Heart left ventricle (tissue), 13 donors: ENCODE results near the gene FAT1.

Experiments used
- POLR2A ChIP-seq, 2 donors: fragments of 450-650 bp; IDR thresholded peaks; one replicate each; pipeline ENCODE4 v1.6.1; 2017; ENCODE audit warnings: antibody characterized with exemption in 2 of 2, mild to moderate bottlenecking in 2 of 2, moderate library complexity in 2 of 2
- TF ChIP-seq, protein P1 (sequence below), 12 donors: fragments of 200-600 bp; sonication (generic) in 4 of 12; IDR thresholded peaks; one replicate each; pipeline versions ENCODE4 v1.5.0 to v1.8.0; 2018 to 2022; ENCODE audit warnings: antibody characterized with exemption in 12 of 12, mild to moderate bottlenecking in 5 of 12
- donor health status: ischemic (EF 13 %, LVEDD 7.1; RV severe dilation, severe dysfunction).
- donor health status: DM: no; HTN: yes; CAD: no.
- donor health status: DM: no; HTN: no; CAD: no.
- donor health status: ischemic (EF 25% LVEDD 6.9; RV normal size, moderate dysfunction).
- donor health status: ischemic (EF 25% LVEDD 5.7; RV mildly dilated, moderate dysfunction).
- donor health status: ischemic (EF 35%, LVEDD 5.7; RV mildly dilated, moderate dysfunction).
- donor health status: nonischemic (EF 11% LVEDD 7.7; RV severe dilation, severe dysfunction).
- donor health status: DM: yes; HTN: yes; CAD: no.
- donor health status: PGD.
- donor health status: ischemic (EF 29% LVEDD 5.4; RV normal size, mild dysfunction).
- donor health status: nonischemic (EF 23%, LVEDD 6.1; RV moderate dilation, normal function).

DNA sequence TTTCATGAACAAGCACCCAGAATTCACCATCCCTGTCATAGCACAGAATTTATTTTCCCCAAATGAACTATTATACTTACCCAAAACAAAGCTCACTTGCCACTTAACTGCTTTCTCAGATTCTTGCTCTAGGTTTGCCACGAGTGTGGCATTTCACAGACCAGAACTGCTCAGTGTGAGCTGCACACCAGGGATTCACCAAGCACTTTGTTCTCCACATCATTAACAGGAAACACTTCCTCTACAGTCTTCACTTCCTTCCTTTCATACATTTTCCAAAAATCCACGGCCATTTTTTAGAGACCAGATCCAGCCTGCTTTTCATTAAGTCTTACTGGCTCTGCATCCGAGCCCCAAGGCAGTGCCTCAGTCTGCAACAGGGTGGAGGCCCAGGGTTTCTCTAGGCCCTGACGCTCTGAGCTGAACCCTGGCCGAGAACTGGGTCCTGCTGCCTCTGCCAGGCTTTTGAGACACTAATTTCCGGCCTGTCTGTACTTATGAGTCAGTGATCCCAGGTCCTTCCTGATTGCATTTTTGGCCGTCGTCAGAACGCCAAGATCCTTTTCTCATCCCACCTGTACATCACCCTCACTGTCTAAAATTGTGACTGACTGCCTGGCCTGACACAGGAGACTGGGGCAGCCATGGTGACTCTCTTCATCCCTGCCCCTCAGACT, 100.7 kb downstream of the FAT1 start:
- TF ChIP-seq, protein P1, sequence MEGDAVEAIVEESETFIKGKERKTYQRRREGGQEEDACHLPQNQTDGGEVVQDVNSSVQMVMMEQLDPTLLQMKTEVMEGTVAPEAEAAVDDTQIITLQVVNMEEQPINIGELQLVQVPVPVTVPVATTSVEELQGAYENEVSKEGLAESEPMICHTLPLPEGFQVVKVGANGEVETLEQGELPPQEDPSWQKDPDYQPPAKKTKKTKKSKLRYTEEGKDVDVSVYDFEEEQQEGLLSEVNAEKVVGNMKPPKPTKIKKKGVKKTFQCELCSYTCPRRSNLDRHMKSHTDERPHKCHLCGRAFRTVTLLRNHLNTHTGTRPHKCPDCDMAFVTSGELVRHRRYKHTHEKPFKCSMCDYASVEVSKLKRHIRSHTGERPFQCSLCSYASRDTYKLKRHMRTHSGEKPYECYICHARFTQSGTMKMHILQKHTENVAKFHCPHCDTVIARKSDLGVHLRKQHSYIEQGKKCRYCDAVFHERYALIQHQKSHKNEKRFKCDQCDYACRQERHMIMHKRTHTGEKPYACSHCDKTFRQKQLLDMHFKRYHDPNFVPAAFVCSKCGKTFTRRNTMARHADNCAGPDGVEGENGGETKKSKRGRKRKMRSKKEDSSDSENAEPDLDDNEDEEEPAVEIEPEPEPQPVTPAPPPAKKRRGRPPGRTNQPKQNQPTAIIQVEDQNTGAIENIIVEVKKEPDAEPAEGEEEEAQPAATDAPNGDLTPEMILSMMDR (IDR thresholded peaks at IDR 0.05) = no peak
- TF ChIP-seq POLR2A (IDR thresholded peaks at IDR 0.05) = no peak
